ENCODE measurements around the gene CALHM1.

The CALHM1 gene

DNA sequence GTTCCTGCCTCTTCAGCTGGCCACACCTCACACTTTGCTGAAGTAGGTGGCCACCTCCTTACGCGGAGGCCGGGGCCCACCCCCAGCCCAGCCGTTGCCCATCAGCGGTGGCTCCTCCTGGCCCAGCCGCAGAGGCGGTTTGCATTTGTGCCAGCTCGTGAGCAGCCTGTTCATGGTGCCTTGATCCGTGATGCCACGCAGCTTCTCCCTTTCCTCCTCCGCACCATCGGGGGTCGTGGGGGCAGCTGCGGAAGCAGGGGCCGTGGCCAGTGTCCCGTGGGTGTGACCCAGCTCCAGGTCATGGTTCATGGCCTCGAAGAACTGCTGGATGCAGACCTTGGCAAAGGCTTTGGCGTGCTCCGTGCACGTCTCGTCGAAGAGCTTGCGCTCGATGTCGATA lies 3.5 kb downstream of the CALHM1 start:
- no peak for DNase-seq (ENCODE audit: low spot score)

GRCh38 chr10:103454026-103454425 lies 4.7 kb downstream of the CALHM1 start:
- no peak for DNase-seq (ENCODE audit: low spot score)

GRCh38 chr10:103452506-103453230 lies 6.0 kb downstream of the CALHM1 start:
- peak; percentile 48 for DNase-seq (ENCODE audit: low spot score)

DNA sequence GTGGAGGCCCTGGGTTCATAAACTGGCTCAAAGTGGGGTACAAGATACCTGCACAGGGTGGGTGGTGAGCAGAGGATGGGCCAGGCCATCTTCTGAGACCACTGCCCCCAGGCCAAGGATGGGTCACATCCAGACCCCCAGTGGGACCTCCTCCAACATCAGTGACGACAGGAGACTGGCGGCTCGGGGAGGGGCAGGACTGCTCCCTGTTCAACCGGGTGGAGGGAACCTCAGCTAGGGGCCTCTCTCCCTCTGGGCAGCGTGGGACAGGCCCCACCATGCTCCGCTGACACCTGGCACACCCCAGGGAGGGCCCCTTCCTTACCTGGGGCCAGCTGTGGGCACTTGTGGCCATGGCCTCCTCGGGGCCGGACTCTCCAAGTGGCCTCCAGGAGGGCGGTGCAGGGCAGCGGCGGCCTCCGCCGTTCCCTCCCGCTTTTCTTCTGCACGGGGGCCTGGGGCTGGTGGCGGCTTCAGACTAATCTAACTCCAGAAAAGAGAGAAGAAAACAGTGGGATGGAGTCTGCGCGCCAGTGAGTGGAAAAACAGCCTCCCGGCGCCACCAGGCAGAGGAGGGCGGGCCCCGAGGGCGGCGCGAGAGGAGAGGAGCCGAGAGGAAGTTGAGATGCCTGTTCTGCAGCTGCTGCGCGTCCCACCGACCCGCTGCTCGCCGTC lies 6.7 kb downstream of the CALHM1 start, which contains the start of gene CALHM2:
TSS of gene CALHM2 (minus strand) at position 540 of the 675 bp plus-strand sequence. CDS start 2,429 bp downstream, outside the sequence.
- peak; percentile 80 for DNase-seq (ENCODE audit: low spot score)

GRCh38 chr10:103451091-103451813 lies 7.4 kb downstream of the CALHM1 start:
- peak; percentile 50 for DNase-seq (ENCODE audit: low spot score)

- no peak for DNase-seq (ENCODE audit: low spot score)
These were observed 8.5 kb downstream of the CALHM1 start for GRCh38 chr10:103450201-103450695.

- DNase-seq (ENCODE audit: low spot score), result no peak
These were observed 9.2 kb downstream of the CALHM1 start for GRCh38 chr10:103449208-103450144.

- no peak for DNase-seq (ENCODE audit: low spot score)
These were observed 10.0 kb downstream of the CALHM1 start for GRCh38 chr10:103448746-103449145.

DNA sequence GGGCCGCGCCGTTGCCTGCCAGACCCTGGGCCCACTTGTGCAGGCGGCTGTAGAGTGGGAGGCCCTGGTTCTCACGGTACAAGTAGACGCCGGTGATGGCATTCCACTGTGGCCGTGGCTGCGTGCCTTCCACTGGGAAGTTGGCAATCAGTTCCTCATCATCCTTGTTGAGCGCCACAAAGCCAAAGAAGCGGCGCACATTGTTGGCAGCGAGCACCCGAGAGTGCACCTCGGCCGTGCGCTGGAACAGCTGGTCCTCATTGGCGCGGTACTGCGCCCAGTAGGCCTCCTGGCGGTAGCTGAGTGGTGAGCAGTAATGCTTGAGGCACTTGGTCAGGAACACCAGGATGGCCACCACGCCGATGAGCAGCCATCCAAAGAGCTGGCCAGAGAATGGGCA lies 11.5 kb downstream of the CALHM1 start:
- no peak for DNase-seq (ENCODE audit: low spot score)

DNA sequence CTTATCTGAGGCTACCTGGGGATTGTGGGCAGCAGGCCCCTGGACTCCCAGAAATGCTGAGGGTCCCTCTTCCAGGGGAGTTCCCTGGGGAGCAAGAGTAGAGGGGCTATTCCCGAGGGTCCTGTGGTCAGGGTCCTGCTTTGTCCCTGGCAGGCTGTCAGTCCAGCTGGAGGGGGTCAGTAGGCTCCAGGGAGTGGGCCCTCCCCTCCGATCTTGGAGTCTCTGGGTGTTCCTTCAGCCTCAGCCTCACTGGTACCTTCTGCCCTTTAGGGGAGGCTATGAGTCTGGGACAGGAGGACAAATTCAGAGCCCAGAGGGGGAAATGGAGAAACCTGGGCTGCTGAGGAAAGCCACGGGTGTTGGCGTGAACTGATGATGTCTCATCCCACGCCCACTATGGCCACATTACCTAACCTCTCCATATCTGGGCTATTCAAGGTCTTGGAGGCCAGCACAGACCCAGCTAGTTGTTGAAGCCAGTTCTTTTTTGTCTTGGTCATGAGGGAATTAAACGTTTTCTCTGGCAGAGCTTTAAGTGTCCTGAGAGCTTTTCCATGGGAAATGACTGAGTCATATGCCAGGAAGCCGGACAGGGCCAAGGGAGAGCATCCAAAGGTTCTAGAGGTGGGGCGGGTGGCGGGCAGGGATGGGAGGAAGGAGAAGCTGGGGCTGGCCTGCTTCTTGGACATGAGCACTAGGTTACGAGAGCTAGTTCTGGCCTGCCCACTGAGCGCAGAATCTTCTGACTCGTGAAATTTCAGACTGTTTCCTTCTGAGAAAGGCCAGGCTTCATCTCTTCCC lies 12.7 kb downstream of the CALHM1 start:
- DNase-seq (ENCODE audit: low spot score), result no peak

- no peak for DNase-seq (ENCODE audit: low spot score)
These were observed 13.3 kb downstream of the CALHM1 start for GRCh38 chr10:103445366-103445765.

- no peak for DNase-seq (ENCODE audit: low spot score)
These were observed 14.2 kb downstream of the CALHM1 start for GRCh38 chr10:103444478-103444877.

DNA sequence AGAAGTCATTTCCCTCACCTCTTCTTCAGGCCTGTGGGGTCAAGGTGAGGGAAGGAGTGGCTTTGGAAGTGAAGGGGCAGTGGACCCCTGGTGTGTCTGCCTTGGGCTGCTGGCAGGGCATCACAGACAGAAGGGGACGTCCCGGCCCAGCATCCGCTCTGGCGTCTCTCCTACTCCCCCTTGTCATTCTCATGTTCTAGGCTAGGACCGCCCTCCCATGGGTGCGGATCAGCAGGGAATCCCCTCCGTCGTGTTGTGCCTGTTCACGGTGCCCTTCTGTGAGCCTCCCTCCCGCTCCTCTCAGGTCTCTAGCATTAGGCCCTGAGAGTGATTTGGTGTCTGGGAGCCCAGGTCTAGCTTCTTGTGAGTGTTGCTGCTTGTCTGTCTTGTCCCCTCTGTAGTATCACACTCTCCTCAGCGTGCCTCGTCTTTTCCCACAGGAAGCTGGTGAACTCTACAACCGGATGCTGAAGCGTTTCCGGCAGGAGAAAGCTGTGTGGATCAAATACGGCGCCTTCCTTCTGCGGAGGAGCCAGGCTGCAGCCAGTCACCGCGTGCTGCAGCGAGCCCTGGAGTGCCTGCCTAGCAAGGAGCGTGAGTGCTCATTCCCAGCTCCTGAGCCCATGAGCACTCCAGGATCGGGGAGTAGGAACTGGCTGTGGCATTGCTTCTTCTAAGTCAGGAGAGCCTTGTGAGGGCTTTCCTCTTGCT lies 15.1 kb downstream of the CALHM1 start:
- no peak for DNase-seq (ENCODE audit: low spot score)

- DNase-seq (ENCODE audit: low spot score), result no peak
These were observed 16.7 kb downstream of the CALHM1 start for GRCh38 chr10:103442031-103442461.

- no peak for DNase-seq (ENCODE audit: low spot score)
These were observed 17.1 kb downstream of the CALHM1 start for GRCh38 chr10:103441611-103442010.

- no peak for DNase-seq (ENCODE audit: low spot score)
These were observed 17.5 kb downstream of the CALHM1 start for GRCh38 chr10:103441206-103441605.

DNA sequence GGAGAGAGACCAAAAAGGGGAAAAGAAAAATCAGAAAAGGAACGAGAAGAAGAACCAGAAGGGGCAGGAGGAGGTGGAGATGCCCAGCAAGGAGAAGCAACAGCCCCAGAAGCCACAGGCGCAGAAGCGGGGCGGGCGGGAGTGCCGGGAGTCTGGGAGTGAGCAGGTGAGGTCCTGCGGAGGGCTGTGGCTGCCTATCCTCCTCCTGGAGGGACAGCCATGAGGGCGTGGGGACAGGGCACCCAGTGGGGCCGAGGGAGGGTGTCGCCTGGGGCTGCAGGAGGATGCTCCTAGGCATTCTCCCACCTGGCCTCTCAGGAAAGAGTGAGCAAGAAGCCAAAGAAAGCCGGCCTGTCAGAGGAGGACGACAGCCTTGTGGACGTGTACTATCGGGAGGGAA lies 18.3 kb downstream of the CALHM1 start:
- DNase-seq (ENCODE audit: low spot score), result no peak

GRCh38 chr10:103439776-103440175 lies 18.9 kb downstream of the CALHM1 start:
- no peak for DNase-seq (ENCODE audit: low spot score)

DNA sequence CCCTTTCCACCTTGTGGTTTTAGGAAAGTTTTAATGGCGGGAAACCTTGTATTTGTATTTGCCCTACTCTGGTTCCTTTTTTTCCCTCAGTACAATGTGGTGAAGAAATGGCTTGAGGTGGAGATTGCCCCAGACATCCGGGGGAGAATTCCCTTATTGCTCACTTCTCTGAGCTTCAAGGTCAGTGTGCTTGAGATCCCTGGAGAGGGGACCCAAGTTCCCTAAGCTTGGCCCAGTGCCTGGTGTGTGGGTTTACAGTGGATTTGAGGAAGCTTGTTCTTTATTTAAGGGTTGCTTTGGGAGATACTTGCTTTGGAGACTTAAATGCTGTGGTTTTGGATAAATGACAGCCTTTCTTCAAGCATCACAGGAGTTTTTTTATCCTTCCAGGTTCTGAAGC lies 24.8 kb downstream of the CALHM1 start:
- DNase-seq (ENCODE audit: low spot score), result no peak

GRCh38 chr10:103431902-103432301 lies 26.8 kb downstream of the CALHM1 start:
- no peak for DNase-seq (ENCODE audit: low spot score)
